ENCODE data around the gene KDM3A. TPM values are rescaled to one million over a fixed set of nuclear protein-coding genes. Genes with fewer than 3 reads are reported as not detected.

Gene KDM3A
- total RNA-seq, 1 experiment from 2014 or later: 10.3 TPM

DNA sequence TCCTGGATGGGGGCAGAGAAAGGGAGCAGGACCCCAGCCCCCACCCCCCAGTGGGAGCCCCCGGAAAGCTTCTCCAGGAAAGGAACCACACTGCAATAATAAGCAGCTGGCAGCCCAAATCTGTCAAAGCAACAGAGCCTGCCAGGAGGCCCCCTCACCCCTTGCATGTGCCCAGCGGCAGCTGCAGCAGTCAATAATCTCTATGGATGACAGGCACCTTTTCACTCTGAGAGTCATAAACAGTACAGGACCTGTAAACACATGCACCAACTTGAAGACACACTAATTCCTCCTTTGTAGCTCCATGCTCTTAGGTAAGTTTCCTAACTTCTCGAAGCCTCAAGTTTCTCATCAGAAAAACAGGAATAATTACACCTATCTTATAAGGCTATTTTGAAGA is 26.2 kb upstream of the KDM3A start:
- H3K36me3 ChIP-seq (replicated peaks; ENCODE audit: control insufficient read depth, insufficient read depth, low read length): no peaks in the 10 kb centered on the region
- H3K4me3 ChIP-seq (ENCODE audit: insufficient read depth, low read depth, low read length): no peak overlapping the region
- H3K27me3 ChIP-seq (ENCODE audit: control insufficient read depth, insufficient read depth, low read length): no peaks in the 10 kb centered on the region
- DNase-seq: no peak

- no peak for DNase-seq
- Histone ChIP-seq H3K4me3 (ENCODE audit: insufficient read depth, low read depth, low read length) (no peak overlapping the region), H3K27me3 (ENCODE audit: control insufficient read depth, insufficient read depth, low read length) (no peaks in the 10 kb centered on the region), H3K36me3 (replicated peaks; ENCODE audit: control insufficient read depth, insufficient read depth, low read length) (no peaks in the 10 kb centered on the region)
These were observed 25.0 kb upstream of the KDM3A start for GRCh38 chr2:86416146-86416545.

GRCh38 chr2:86417961-86418360 is 23.2 kb upstream of the KDM3A start:
- no peaks in the 10 kb centered on the region for H3K36me3 ChIP-seq (replicated peaks; ENCODE audit: control insufficient read depth, insufficient read depth, low read length)
- H3K27me3 ChIP-seq (ENCODE audit: control insufficient read depth, insufficient read depth, low read length): no peaks in the 10 kb centered on the region
- H3K4me3 ChIP-seq (ENCODE audit: insufficient read depth, low read depth, low read length): no peak overlapping the region
- DNase-seq: no peak

GRCh38 chr2:86420913-86421312 is 20.3 kb upstream of the KDM3A start:
- Histone ChIP-seq H3K27me3 (ENCODE audit: control insufficient read depth, insufficient read depth, low read length) (no peaks in the 10 kb centered on the region), H3K36me3 (replicated peaks; ENCODE audit: control insufficient read depth, insufficient read depth, low read length) (no peaks in the 10 kb centered on the region), H3K4me3 (ENCODE audit: insufficient read depth, low read depth, low read length) (no peak overlapping the region)
- DNase-seq: no peak

GRCh38 chr2:86426271-86426670 is 14.9 kb upstream of the KDM3A start:
- Histone ChIP-seq H3K27me3 (ENCODE audit: control insufficient read depth, insufficient read depth, low read length) (no peaks in the 10 kb centered on the region; the same call in 1 of the 2 replicates), H3K36me3 (replicated peaks; ENCODE audit: control insufficient read depth, insufficient read depth, low read length) (no peaks in the 10 kb centered on the region), H3K4me3 (ENCODE audit: insufficient read depth, low read depth, low read length) (no peak overlapping the region)
- DNase-seq: no peak

DNA sequence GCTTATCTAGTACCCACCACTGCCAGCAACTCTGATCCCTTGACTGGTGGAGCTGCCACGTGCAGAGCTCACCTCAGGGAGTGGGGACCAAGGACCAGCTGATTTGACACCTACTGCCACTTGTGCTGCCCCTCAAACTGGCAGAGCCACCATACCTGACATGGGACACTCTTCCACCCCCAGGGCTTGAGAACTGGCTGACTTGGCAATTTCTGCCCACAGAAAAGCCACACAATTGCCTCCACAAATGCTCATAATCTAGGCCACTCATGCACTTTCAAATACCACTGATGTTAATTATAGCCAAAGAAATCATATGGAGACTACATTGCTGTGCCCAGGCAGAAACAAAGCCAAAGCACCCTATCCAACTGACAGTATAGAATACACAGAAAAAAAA is 11.8 kb upstream of the KDM3A start:
- no peaks in the 10 kb centered on the region; the same call in 1 of the 2 replicates for H3K27me3 ChIP-seq (ENCODE audit: control insufficient read depth, insufficient read depth, low read length)
- no peak overlapping the region for H3K4me3 ChIP-seq (ENCODE audit: insufficient read depth, low read depth, low read length)
- H3K36me3 ChIP-seq (replicated peaks; ENCODE audit: control insufficient read depth, insufficient read depth, low read length): no peaks in the 10 kb centered on the region
- no peak for DNase-seq

DNA sequence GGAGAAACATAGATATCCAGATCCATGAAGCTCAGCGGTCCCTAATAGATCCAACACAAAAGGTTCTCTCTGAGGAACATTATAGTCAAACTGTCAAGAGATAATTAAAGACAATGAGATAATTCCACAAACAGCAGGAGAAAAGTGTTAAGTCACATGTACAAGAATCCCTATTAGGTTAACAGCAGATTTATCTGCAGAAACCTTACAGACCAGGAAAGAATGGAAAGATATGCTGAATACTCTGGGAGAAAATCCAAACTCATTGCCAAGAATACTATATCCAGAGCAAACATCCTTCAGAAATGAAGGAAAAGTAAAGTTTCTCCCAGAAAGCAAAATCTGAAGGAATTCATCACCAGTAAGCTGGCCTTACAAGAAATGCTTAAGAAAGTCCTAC is 10.8 kb upstream of the KDM3A start:
- Histone ChIP-seq H3K27me3 (ENCODE audit: control insufficient read depth, insufficient read depth, low read length) (no peaks in the 10 kb centered on the region; the same call in 1 of the 2 replicates), H3K36me3 (replicated peaks; ENCODE audit: control insufficient read depth, insufficient read depth, low read length) (no peaks in the 10 kb centered on the region), H3K4me3 (ENCODE audit: insufficient read depth, low read depth, low read length) (no peak overlapping the region)
- no peak for DNase-seq

GRCh38 chr2:86433137-86433536 is 8.0 kb upstream of the KDM3A start:
- Histone ChIP-seq H3K36me3 (replicated peaks; ENCODE audit: control insufficient read depth, insufficient read depth, low read length) (no peaks in the 10 kb centered on the region), H3K27me3 (ENCODE audit: control insufficient read depth, insufficient read depth, low read length) (no peaks in the 10 kb centered on the region; the same call in 1 of the 2 replicates), H3K4me3 (ENCODE audit: insufficient read depth, low read depth, low read length) (no peak overlapping the region)
- DNase-seq: no peak

DNA sequence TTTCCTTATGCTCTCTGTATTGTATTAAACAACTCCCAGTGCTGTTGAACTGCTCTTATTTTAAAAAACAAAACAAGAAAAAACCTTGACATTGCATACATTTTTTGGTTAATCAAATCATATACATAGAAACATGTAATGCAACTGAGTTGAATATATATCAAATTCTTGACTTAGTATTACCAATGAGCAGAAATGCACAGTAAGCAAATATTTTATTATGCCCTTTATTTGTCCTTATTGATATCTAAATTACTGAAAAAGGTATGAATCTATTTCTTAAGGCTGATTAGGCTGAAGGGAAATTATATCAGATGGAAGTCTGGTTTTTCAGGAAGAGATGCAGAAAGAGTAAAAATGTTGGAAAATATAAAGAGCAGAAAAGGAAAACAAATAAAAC is 6.9 kb upstream of the KDM3A start:
- Histone ChIP-seq H3K4me3 (ENCODE audit: insufficient read depth, low read depth, low read length) (no peak overlapping the region), H3K27me3 (ENCODE audit: control insufficient read depth, insufficient read depth, low read length) (no peaks in the 10 kb centered on the region), H3K36me3 (replicated peaks; ENCODE audit: control insufficient read depth, insufficient read depth, low read length) (no peaks in the 10 kb centered on the region)
- DNase-seq: no peak

DNA sequence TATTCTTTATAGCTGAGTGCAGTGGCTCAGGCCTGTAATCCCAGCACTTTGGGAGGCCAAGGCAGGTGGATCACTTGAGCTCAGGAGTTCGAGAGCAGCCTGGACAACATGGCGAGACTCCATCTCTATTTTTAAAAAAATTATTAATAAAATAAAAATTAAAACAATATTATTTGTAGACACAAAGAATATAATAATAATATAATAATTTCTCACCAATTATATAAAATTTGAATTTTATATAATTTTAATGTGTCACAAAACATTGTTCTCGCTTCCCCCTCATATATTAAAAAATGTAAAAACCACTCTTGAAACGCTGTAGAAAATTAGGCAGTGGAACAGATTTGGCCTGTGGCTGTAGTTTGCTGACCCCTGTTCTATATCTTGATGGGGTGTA is 5.6 kb upstream of the KDM3A start:
- Histone ChIP-seq H3K27me3 (ENCODE audit: control insufficient read depth, insufficient read depth, low read length) (no peaks in the 10 kb centered on the region), H3K4me3 (ENCODE audit: insufficient read depth, low read depth, low read length) (no peak overlapping the region), H3K36me3 (replicated peaks; ENCODE audit: control insufficient read depth, insufficient read depth, low read length) (no peaks in the 10 kb centered on the region)
- DNase-seq: no peak

- no peaks in the 10 kb centered on the region for H3K36me3 ChIP-seq (replicated peaks; ENCODE audit: control insufficient read depth, insufficient read depth, low read length)
- DNase-seq: no peak
- H3K4me3 ChIP-seq (ENCODE audit: insufficient read depth, low read depth, low read length): no peak overlapping the region
- H3K27me3 ChIP-seq (ENCODE audit: control insufficient read depth, insufficient read depth, low read length): no peaks in the 10 kb centered on the region
These were observed 4.8 kb upstream of the KDM3A start for GRCh38 chr2:86436328-86436727.

DNA sequence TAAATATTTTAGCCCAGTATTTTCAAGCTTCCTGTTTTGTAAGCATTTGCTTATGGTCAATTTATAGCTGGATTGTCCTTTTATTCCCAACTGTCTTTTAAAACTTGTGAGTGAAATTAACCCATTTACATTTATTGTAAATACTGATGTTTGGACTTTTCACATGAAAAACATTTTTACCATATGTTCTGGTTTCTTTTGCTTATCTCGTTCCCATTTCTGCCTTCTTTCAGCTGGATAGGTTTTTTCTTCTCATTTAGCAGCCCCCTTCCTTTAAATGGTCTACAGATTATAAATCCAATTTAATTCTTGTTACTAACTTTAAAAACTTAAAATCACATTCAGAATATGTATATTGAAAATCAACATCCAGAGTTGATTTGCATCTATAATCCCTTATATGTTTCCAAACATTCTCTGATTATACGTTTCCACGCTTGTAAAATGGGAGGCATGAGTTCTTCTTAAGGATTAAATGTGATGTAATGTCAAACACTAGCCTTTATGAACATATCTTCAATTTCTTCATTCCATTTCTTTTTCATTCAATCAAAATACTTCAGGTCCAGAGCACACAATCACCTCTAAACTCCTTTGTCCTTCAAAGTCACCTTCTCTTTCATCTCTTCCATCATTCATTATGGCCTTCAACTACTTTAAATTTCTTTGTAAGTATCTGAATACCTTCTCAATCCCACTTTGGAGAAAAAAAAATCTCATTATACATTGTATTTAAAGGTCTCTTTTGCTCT is 1.1 kb upstream of the KDM3A start:
- H3K4me3 ChIP-seq (ENCODE audit: insufficient read depth, low read depth, low read length): no peak overlapping the region
- H3K36me3 ChIP-seq (replicated peaks; ENCODE audit: control insufficient read depth, insufficient read depth, low read length): no peaks in the 10 kb centered on the region; the same call in 1 of the 2 replicates
- no peaks in the 10 kb centered on the region for H3K27me3 ChIP-seq (ENCODE audit: control insufficient read depth, insufficient read depth, low read length)
- DNase-seq: no peak

DNA sequence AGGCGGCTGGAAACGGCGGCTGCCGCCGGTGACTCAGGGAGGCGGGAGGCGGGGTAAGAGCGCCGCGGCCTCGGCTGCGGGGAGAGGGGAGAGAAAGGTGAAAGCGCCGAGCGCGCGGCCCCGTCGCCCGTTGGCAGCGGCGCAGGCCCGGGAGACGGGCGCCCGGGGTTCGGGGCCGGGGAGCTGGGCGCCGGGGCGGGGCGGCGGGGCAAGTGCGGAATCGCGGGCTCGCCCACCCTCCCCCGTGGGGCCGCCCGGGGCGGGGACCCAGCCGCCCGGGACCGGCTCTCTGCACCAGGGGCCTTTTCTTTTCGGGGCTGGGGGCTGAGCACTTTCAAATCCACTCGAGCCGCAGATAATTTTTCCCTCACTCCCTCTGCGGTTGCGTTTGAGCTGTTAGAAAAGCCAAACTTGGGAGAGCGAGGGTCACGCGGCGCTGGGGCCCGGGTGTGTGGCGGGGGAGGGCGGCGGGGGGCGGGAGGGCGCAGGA is 266 bp downstream of the KDM3A start:
- Histone ChIP-seq H3K36me3 (replicated peaks; ENCODE audit: control insufficient read depth, insufficient read depth, low read length) (no peaks in the 10 kb centered on the region; the same call in 1 of the 2 replicates), H3K4me3 (ENCODE audit: insufficient read depth, low read depth, low read length) (peak overlapping the region; percentile 74), H3K27me3 (ENCODE audit: control insufficient read depth, insufficient read depth, low read length) (no peaks in the 10 kb centered on the region)
- no peak for DNase-seq

DNA sequence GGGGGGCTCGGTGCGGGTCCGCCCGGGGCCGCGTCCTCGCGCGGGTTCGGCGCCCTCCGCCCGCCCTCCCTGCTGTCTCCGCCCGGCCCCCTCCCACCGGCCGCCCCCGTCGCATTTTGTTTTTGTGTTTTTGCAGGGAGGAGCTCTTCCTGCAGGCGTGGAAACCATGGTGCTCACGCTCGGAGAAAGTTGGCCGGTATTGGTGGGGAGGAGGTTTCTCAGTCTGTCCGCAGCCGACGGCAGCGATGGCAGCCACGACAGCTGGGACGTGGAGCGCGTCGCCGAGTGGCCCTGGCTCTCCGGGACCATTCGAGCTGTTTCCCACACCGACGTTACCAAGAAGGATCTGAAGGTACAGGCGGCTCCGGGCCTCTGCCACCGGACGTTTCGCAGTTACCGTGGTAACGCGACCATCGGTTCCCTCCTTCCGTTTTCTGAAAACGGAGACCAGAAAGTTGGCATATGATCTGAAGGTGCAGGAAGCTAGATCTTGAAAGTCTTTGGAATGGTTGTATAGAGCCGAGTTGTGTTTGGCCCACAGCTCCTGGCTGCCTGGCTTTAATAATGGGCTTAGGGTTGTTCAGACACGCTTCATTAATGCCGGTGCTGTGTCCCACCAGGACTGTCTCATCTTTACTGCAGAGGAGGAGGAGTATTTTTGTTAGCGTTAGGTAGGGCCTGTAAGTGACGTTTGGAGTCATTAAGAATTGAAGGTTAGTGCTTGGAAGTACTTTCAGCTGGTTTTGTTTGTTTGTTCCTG is 891 bp downstream of the KDM3A start:
- no peaks in the 10 kb centered on the region for H3K27me3 ChIP-seq (ENCODE audit: control insufficient read depth, insufficient read depth, low read length)
- H3K36me3 ChIP-seq (replicated peaks; ENCODE audit: control insufficient read depth, insufficient read depth, low read length): no peaks in the 10 kb centered on the region; the same call in 1 of the 2 replicates
- peak overlapping the region; percentile 74 for H3K4me3 ChIP-seq (ENCODE audit: insufficient read depth, low read depth, low read length)
- DNase-seq: peak; percentile 61

GRCh38 chr2:86442642-86443005 is 1.5 kb downstream of the KDM3A start:
- Histone ChIP-seq H3K36me3 (replicated peaks; ENCODE audit: control insufficient read depth, insufficient read depth, low read length) (no peaks in the 10 kb centered on the region; the same call in 1 of the 2 replicates), H3K4me3 (ENCODE audit: insufficient read depth, low read depth, low read length) (peak overlapping the region; percentile 74; the same call in 1 of the 2 replicates), H3K27me3 (ENCODE audit: control insufficient read depth, insufficient read depth, low read length) (no peaks in the 10 kb centered on the region)
- peak; percentile 59 for DNase-seq

All from H7 (cell line).